Spleen (tissue), 7 donors: ENCODE measurements around the gene GRAMD1B.

Source experiments
- POLR2A ChIP-seq, 3 donors: fragments of 450-650 bp; IDR thresholded peaks; one replicate each; pipeline ENCODE4 v1.5.1; 2017; ENCODE audit warnings: antibody characterized with exemption in 3 of 3, mild to moderate bottlenecking in 1 of 3
- POLR2AphosphoS5 ChIP-seq, 3 donors: sonication (generic); formaldehyde crosslinking; IDR thresholded peaks; one replicate each; pipeline ENCODE4 v1.5.1; 2017; ENCODE audit warnings: antibody characterized with exemption in 3 of 3
- TF ChIP-seq, protein P1 (sequence below), 11 experiments: fragments of 200-600 bp in 7 of 11; fragments of 450-650 bp in 4 of 11; sonication (generic) in 4 of 11; IDR thresholded peaks in 8 of 11; conservative IDR thresholded peaks in 3 of 11; 1 replicate in 7 of 11; 2 replicates in 4 of 11; pipeline versions ENCODE4 v1.4.0 to v1.8.0; 2016 to 2021; ENCODE audit warnings: antibody characterized with exemption in 11 of 11, inconsistent platforms in 4 of 11, mild to moderate bottlenecking in 1 of 11
- donor health status: DM: no; HTN: no; CAD: no; lungs with moderate emphysema.
- donor health status: DM: no; HTN: no; CAD: no.
- donor health status: DM: no; HTN: no; CAD: no.

GRCh38 chr11:123593570-123593969 is 163.5 kb downstream of the GRAMD1B start:
- TF ChIP-seq POLR2A (IDR thresholded peaks at IDR 0.05) (no peak), POLR2AphosphoS5 (IDR thresholded peaks at IDR 0.05) (no peak)
- TF ChIP-seq, protein P1, sequence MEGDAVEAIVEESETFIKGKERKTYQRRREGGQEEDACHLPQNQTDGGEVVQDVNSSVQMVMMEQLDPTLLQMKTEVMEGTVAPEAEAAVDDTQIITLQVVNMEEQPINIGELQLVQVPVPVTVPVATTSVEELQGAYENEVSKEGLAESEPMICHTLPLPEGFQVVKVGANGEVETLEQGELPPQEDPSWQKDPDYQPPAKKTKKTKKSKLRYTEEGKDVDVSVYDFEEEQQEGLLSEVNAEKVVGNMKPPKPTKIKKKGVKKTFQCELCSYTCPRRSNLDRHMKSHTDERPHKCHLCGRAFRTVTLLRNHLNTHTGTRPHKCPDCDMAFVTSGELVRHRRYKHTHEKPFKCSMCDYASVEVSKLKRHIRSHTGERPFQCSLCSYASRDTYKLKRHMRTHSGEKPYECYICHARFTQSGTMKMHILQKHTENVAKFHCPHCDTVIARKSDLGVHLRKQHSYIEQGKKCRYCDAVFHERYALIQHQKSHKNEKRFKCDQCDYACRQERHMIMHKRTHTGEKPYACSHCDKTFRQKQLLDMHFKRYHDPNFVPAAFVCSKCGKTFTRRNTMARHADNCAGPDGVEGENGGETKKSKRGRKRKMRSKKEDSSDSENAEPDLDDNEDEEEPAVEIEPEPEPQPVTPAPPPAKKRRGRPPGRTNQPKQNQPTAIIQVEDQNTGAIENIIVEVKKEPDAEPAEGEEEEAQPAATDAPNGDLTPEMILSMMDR (IDR thresholded peaks at IDR 0.05 in 8 of 11, conservative IDR thresholded peaks at IDR 0.05 in 3 of 11) = no peak
